Measurements from ENCODE around the gene CDH12.

Gene CDH12

GRCh38 chr5:21818370-21818720 lies 1034.8 kb downstream of the CDH12 start:
- Histone ChIP-seq H3K27me3 (ENCODE audit: low read depth, low read length) (no peaks in the 10 kb centered on the region), H3K4me3 (ENCODE audit: low read length) (peak overlapping the region; percentile 18; the same call in 1 of the 2 replicates), H3K27ac (ENCODE audit: low read length) (no peak overlapping the region), H3K9me3 (ENCODE audit: insufficient read depth, low read length) (no peaks in the 10 kb centered on the region), H3K36me3 (replicated peaks; ENCODE audit: low read depth, low read length) (no peaks in the 10 kb centered on the region), H3K4me2 (ENCODE audit: low read length) (peak overlapping the region; percentile 56), H4K20me1 (ENCODE audit: insufficient read depth, low read length) (no peaks in the 10 kb centered on the region), H3K4me1 (ENCODE audit: low read length) (peaks cover 15% of the 10 kb centered on the region), H3K79me2 (ENCODE audit: low read length) (no peaks in the 10 kb centered on the region), H2AFZ (ENCODE audit: low read depth, low read length) (no peak overlapping the region), H3K9ac (ENCODE audit: low read length) (no peak overlapping the region)
- TF ChIP-seq CTCF (IDR thresholded peaks at IDR 0.05; ENCODE audit: low read depth, low read length): no peak

GRCh38 chr5:21817668-21818369 lies 1035.3 kb downstream of the CDH12 start:
- Histone ChIP-seq H3K79me2 (ENCODE audit: low read length) (no peaks in the 10 kb centered on the region), H3K27ac (ENCODE audit: low read length) (no peak overlapping the region), H4K20me1 (ENCODE audit: insufficient read depth, low read length) (no peaks in the 10 kb centered on the region), H3K9me3 (ENCODE audit: insufficient read depth, low read length) (no peaks in the 10 kb centered on the region), H3K4me3 (ENCODE audit: low read length) (peak overlapping the region; percentile 18; the same call in 1 of the 2 replicates), H3K4me1 (ENCODE audit: low read length) (peaks cover 13% of the 10 kb centered on the region), H3K27me3 (ENCODE audit: low read depth, low read length) (no peaks in the 10 kb centered on the region), H3K4me2 (ENCODE audit: low read length) (peak overlapping the region; percentile 56), H3K9ac (ENCODE audit: low read length) (no peak overlapping the region), H3K36me3 (replicated peaks; ENCODE audit: low read depth, low read length) (no peaks in the 10 kb centered on the region), H2AFZ (ENCODE audit: low read depth, low read length) (no peak overlapping the region)
- TF ChIP-seq EZH2phosphoT487 (IDR thresholded peaks at IDR 0.05; ENCODE audit: low read depth): no peak
- peak; percentile 46; the same call in 1 of the 2 replicates for TF ChIP-seq CTCF (IDR thresholded peaks at IDR 0.05; ENCODE audit: low read depth, low read length)

GRCh38 chr5:21810737-21811316 lies 1042.3 kb downstream of the CDH12 start:
- no peaks in the 10 kb centered on the region for H3K79me2 ChIP-seq (ENCODE audit: low read length)
- TF ChIP-seq EZH2phosphoT487 (IDR thresholded peaks at IDR 0.05; ENCODE audit: low read depth) (no peak), CTCF (IDR thresholded peaks at IDR 0.05; ENCODE audit: low read depth, low read length) (peak; percentile 57)
- H3K27ac ChIP-seq (ENCODE audit: low read length): no peak overlapping the region
- no peaks in the 10 kb centered on the region for H4K20me1 ChIP-seq (ENCODE audit: insufficient read depth, low read length)
- peak overlapping the region; percentile 60 for H3K4me2 ChIP-seq (ENCODE audit: low read length)
- H3K4me3 ChIP-seq (ENCODE audit: low read length): peak overlapping the region; percentile 44
- peaks cover 14% of the 10 kb centered on the region for H3K4me1 ChIP-seq (ENCODE audit: low read length)
- H2AFZ ChIP-seq (ENCODE audit: low read depth, low read length): peak overlapping the region; percentile 74
- no peaks in the 10 kb centered on the region for H3K9me3 ChIP-seq (ENCODE audit: insufficient read depth, low read length)
- H3K27me3 ChIP-seq (ENCODE audit: low read depth, low read length): no peaks in the 10 kb centered on the region
- 0 out of 2 replicates have a peak overlapping the region, but pooled peaks have one; percentile 30 for H3K9ac ChIP-seq (ENCODE audit: low read length)
- H3K36me3 ChIP-seq (replicated peaks; ENCODE audit: low read depth, low read length): no peaks in the 10 kb centered on the region

GRCh38 chr5:21809611-21810010 lies 1043.5 kb downstream of the CDH12 start:
- no peaks in the 10 kb centered on the region for H3K36me3 ChIP-seq (replicated peaks; ENCODE audit: low read depth, low read length)
- H3K4me3 ChIP-seq (ENCODE audit: low read length): no peak overlapping the region
- no peak overlapping the region for H3K27ac ChIP-seq (ENCODE audit: low read length)
- no peaks in the 10 kb centered on the region for H3K27me3 ChIP-seq (ENCODE audit: low read depth, low read length)
- H3K4me2 ChIP-seq (ENCODE audit: low read length): no peak overlapping the region
- no peak overlapping the region for H2AFZ ChIP-seq (ENCODE audit: low read depth, low read length)
- no peaks in the 10 kb centered on the region for H4K20me1 ChIP-seq (ENCODE audit: insufficient read depth, low read length)
- H3K4me1 ChIP-seq (ENCODE audit: low read length): peaks cover 14% of the 10 kb centered on the region
- H3K79me2 ChIP-seq (ENCODE audit: low read length): no peaks in the 10 kb centered on the region
- H3K9me3 ChIP-seq (ENCODE audit: insufficient read depth, low read length): no peaks in the 10 kb centered on the region
- no peak for TF ChIP-seq CTCF (IDR thresholded peaks at IDR 0.05; ENCODE audit: low read depth, low read length)
- TF ChIP-seq EZH2phosphoT487 (IDR thresholded peaks at IDR 0.05; ENCODE audit: low read depth): no peak
- no peak overlapping the region for H3K9ac ChIP-seq (ENCODE audit: low read length)
